HepG2 (cell line): ENCODE data around the gene RABGAP1L. TPM values are rescaled to one million over a fixed set of nuclear protein-coding genes. Genes with fewer than 3 reads are reported as not detected.

Source experiments
- BRD4 ChIP-seq: sonication (generic); formaldehyde crosslinking; IDR thresholded peaks from 2 replicates; pipeline ENCODE4 v1.4.0; 2020; ENCODE audit warnings: missing genetic modification reagents
- EP300 ChIP-seq, 3 experiments: sonication (generic) in 1 of 3; formaldehyde crosslinking in 1 of 3; IDR thresholded peaks; 2 replicates each; pipeline versions ENCODE4 v1.5.1 to v1.6.1; 2011 to 2020; ENCODE audit warnings: low read depth in 2 of 3, low read length in 2 of 3, borderline replicate concordance in 1 of 3, improper control_type of control experiment in 1 of 3, mild to moderate bottlenecking in 1 of 3, missing genetic modification reagents in 1 of 3, moderate library complexity in 1 of 3
- MIER3 ChIP-seq: IDR thresholded peaks from 2 replicates; pipeline ENCODE4 v1.6.1; 2016; ENCODE audit warnings: missing compliant biosample characterization, borderline replicate concordance
- ZKSCAN5 ChIP-seq: sonication (generic); formaldehyde crosslinking; IDR thresholded peaks from 2 replicates; pipeline ENCODE4 v1.5.1; 2020; ENCODE audit warnings: mild to moderate bottlenecking, missing genetic modification reagents
- ZNF768 ChIP-seq: sonication (generic); formaldehyde crosslinking; IDR thresholded peaks from 2 replicates; pipeline ENCODE4 v1.4.0; 2020; ENCODE audit warnings: missing genetic modification reagents
- polyA plus RNA-seq, 8 experiments: library from polyadenylated mRNA; depleted of rRNA in 3 of 8; stranded (reverse) in 7 of 8; unstranded in 1 of 8; fragments of >200 nt; fragmentation: Illumina TruSeq in 4 of 8; extraction: Trizol in 4 of 8; gene quantifications; 2 replicates each; pipeline versions ENCODE4 v1.2.1 to v1.2.3, GENCODE V29; 2011 to 2016; ENCODE audit warnings: low read depth in 4 of 8, missing spikeins in 1 of 8, mixed read lengths in 1 of 8; ENCODE audit not compliant: insufficient read depth in 1 of 8
- total RNA-seq, 5 experiments: library from RNA; depleted of rRNA; stranded (reverse); fragments of >200 nt; fragmentation: Illumina TruSeq; extraction: Trizol; gene quantifications; 2 replicates each; pipeline ENCODE4 v1.2.3, GENCODE V29; 2016; ENCODE audit warnings: low read depth in 1 of 5
- TF ChIP-seq, protein P1 (sequence below): sonication (generic); formaldehyde crosslinking; IDR thresholded peaks from 2 replicates; pipeline ENCODE4 v1.8.1; 2023; ENCODE audit warnings: missing genetic modification reagents, inconsistent platforms, borderline replicate concordance
- TF ChIP-seq, protein P2 (sequence below): sonication (generic); formaldehyde crosslinking; IDR thresholded peaks from 2 replicates; pipeline ENCODE4 v1.5.0; 2020; ENCODE audit warnings: missing genetic modification reagents, mild to moderate bottlenecking, borderline replicate concordance
- TF ChIP-seq, protein P3 (sequence below): sonication (generic); formaldehyde crosslinking; IDR thresholded peaks from 2 replicates; pipeline ENCODE4 v1.5.0; 2020; ENCODE audit warnings: missing genetic modification reagents
- TF ChIP-seq, protein P4 (sequence below): sonication (generic); formaldehyde crosslinking; IDR thresholded peaks from 2 replicates; pipeline ENCODE4 v1.9.0; 2021; ENCODE audit warnings: missing genetic modification reagents, mild to moderate bottlenecking, borderline replicate concordance
- TF ChIP-seq, protein P5 (sequence below): sonication (generic); formaldehyde crosslinking; IDR thresholded peaks from 2 replicates; pipeline ENCODE4 v1.4.0; 2020; ENCODE audit warnings: mild to moderate bottlenecking, missing genetic modification reagents

The RABGAP1L gene
- total and polyA plus RNA-seq, 2 of the 13 experiments (the other 11 are each of a cell fraction or from before 2014, with no cell fraction given) = 7.9 to 22.6 TPM

DNA sequence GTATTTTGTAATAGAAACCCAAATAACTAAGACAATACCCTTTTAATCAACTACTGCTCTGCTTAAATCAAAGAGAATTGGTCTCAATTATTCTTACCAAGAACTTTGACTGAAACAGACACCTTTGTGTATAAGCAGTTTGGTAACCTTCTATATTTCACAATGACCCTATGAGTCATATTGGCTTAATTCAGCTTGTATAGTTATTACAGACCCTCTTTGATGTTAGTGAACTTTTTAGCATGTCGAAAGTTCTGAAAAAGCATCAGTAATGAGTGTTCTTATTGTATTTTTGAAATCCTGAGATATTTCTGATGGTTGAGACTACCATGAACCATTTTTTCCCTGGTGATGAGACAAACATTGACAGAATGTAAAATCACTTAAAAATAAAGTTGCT is 43.3 kb upstream of the RABGAP1L start (continued):
- TF ChIP-seq, protein P1, sequence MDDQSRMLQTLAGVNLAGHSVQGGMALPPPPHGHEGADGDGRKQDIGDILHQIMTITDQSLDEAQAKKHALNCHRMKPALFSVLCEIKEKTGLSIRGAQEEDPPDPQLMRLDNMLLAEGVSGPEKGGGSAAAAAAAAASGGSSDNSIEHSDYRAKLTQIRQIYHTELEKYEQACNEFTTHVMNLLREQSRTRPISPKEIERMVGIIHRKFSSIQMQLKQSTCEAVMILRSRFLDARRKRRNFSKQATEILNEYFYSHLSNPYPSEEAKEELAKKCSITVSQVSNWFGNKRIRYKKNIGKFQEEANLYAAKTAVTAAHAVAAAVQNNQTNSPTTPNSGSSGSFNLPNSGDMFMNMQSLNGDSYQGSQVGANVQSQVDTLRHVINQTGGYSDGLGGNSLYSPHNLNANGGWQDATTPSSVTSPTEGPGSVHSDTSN = no peak
- TF ChIP-seq, protein P2, sequence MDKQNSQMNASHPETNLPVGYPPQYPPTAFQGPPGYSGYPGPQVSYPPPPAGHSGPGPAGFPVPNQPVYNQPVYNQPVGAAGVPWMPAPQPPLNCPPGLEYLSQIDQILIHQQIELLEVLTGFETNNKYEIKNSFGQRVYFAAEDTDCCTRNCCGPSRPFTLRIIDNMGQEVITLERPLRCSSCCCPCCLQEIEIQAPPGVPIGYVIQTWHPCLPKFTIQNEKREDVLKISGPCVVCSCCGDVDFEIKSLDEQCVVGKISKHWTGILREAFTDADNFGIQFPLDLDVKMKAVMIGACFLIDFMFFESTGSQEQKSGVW (CRISPR knock-in tag) = no peak
- peak in 1 of 2 experiments; percentile 40; a peak in 1 of 4 replicates for TF ChIP-seq EP300 (IDR thresholded peaks at IDR 0.05; ENCODE audit: low read depth in 2 of 2, low read length in 2 of 2)
- no peak for TF ChIP-seq EP300 (CRISPR knock-in tag; IDR thresholded peaks at IDR 0.05; ENCODE audit: borderline replicate concordance)
- TF ChIP-seq MIER3 (CRISPR knock-in tag) = no peak
- TF ChIP-seq, protein P3, sequence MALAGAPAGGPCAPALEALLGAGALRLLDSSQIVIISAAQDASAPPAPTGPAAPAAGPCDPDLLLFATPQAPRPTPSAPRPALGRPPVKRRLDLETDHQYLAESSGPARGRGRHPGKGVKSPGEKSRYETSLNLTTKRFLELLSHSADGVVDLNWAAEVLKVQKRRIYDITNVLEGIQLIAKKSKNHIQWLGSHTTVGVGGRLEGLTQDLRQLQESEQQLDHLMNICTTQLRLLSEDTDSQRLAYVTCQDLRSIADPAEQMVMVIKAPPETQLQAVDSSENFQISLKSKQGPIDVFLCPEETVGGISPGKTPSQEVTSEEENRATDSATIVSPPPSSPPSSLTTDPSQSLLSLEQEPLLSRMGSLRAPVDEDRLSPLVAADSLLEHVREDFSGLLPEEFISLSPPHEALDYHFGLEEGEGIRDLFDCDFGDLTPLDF (CRISPR knock-in tag) = no peak
- no peak for TF ChIP-seq ZNF768 (CRISPR knock-in tag)
- TF ChIP-seq, protein P4, sequence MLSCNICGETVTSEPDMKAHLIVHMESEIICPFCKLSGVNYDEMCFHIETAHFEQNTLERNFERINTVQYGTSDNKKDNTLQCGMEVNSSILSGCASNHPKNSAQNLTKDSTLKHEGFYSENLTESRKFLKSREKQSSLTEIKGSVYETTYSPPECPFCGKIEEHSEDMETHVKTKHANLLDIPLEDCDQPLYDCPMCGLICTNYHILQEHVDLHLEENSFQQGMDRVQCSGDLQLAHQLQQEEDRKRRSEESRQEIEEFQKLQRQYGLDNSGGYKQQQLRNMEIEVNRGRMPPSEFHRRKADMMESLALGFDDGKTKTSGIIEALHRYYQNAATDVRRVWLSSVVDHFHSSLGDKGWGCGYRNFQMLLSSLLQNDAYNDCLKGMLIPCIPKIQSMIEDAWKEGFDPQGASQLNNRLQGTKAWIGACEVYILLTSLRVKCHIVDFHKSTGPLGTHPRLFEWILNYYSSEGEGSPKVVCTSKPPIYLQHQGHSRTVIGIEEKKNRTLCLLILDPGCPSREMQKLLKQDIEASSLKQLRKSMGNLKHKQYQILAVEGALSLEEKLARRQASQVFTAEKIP = no peak
- TF ChIP-seq BRD4 (CRISPR knock-in tag) = no peak
- TF ChIP-seq ZKSCAN5 (CRISPR knock-in tag) = no peak
- TF ChIP-seq, protein P5, sequence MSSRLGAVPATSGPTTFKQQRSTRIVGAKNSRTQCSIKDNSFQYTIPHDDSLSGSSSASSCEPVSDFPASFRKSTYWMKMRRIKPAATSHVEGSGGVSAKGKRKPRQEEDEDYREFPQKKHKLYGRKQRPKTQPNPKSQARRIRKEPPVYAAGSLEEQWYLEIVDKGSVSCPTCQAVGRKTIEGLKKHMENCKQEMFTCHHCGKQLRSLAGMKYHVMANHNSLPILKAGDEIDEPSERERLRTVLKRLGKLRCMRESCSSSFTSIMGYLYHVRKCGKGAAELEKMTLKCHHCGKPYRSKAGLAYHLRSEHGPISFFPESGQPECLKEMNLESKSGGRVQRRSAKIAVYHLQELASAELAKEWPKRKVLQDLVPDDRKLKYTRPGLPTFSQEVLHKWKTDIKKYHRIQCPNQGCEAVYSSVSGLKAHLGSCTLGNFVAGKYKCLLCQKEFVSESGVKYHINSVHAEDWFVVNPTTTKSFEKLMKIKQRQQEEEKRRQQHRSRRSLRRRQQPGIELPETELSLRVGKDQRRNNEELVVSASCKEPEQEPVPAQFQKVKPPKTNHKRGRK (CRISPR knock-in tag) = no peak
